Keratinocyte (primary cell): ENCODE results near the gene PSMF1.

ENCODE experiments used
- CTCF ChIP-seq, 3 experiments: IDR thresholded peaks in 1 of 3; conservative IDR thresholded peaks in 1 of 3; optimal IDR thresholded peaks in 1 of 3; 2 replicates in 2 of 3; 3 replicates in 1 of 3; pipeline versions ENCODE3 to v1.5.1; 2011; ENCODE audit warnings: low read length in 3 of 3, mild to moderate bottlenecking in 3 of 3, moderate library complexity in 2 of 3, control low read depth in 1 of 3, inconsistent platforms in 1 of 3; ENCODE audit not compliant: insufficient read depth in 2 of 3; ENCODE audit errors: extremely low read depth in 1 of 3
- EZH2 ChIP-seq: IDR thresholded peaks from one replicate; pipeline ENCODE4 v1.6.1; 2012; ENCODE audit warnings: inconsistent platforms, mild to moderate bottlenecking, low read length, moderate library complexity

- TF ChIP-seq CTCF (optimal IDR thresholded peaks at IDR 0.05 in 1 of 3, IDR thresholded peaks at IDR 0.05 in 1 of 3, conservative IDR thresholded peaks at IDR 0.05 in 1 of 3; ENCODE audit: extremely low read depth in 1 of 3, insufficient read depth in 2 of 3, low read length in 3 of 3): no peak
- no peak for TF ChIP-seq EZH2
Measured at GRCh38 chr20:1164871-1165270, 46.5 kb downstream of the PSMF1 start.
